ENCODE measurements around the gene ARHGAP26. TPM values are rescaled to one million over a fixed set of nuclear protein-coding genes. Genes with fewer than 3 reads are reported as not detected.

The ARHGAP26 gene
- total and polyA plus RNA-seq, 2 donors (not counting 3 experiments of a cell fraction or from before 2014, with no cell fraction given): 3.1 to 16.2 TPM

DNA sequence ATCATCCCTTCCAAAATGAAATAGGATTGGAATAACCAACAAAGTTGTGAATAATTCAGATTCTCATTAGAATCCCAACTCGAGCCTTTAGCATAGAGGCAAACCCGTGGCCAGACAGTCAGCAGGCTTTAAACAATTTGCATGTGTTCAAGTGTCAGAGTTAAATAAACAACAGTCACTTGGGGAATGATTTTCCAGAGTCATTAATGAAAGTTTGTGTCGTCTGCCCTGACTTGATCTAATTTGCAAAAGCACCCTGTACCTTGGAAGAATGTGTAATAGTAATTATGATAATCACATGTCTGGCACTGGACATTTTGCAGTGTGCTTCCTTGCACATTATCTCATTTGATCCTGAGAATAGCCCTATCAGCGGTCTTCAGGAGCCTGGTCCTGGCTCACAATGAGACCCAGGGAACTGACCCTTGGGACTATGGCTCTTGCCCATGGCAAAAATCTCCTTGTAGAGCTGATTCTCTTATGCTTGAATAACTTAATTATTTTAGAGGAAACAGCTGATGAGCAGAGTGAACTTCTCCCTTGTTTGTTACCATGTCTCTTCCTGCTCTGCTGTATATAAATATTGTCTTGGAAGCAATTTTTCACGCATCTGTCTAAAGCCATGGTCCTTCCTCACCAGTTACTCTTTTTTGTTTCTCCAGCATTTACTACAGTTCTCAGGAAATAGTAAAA is 360.6 kb downstream of the ARHGAP26 start:
- Histone ChIP-seq H3K27me3 (ENCODE audit: control insufficient read depth in 2 of 2, insufficient read depth in 2 of 2, low read length in 2 of 2) (peaks cover 2 to 3% of the 10 kb centered on the region in 2 experiments), H3K27ac (ENCODE audit: insufficient read depth, low read depth, low read length) (no peak overlapping the region), H3K9me3 (replicated peaks; ENCODE audit: control insufficient read depth, insufficient read depth, low read length) (no peaks in the 10 kb centered on the region), H4K20me1 (replicated peaks; ENCODE audit: control insufficient read depth, extremely low read depth, insufficient read depth, low read length) (no peaks in the 10 kb centered on the region), H3K4me1 (ENCODE audit: control insufficient read depth, extremely low read depth, insufficient read depth, low read length) (peaks cover 14% of the 10 kb centered on the region), H3K9me1 (replicated peaks; ENCODE audit: control insufficient read depth, extremely low read depth, insufficient read depth, low read length) (no peaks in the 10 kb centered on the region), H3K9ac (replicated peaks; ENCODE audit: extremely low read depth, insufficient read depth, low read length) (no peak overlapping the region), H3K4me3 (replicated peaks in 1 of 3; ENCODE audit: insufficient read depth in 1 of 3, low read depth in 1 of 3, low read length in 3 of 3) (no peak overlapping the region), H3K36me3 (ENCODE audit: control insufficient read depth in 2 of 2, extremely low read depth in 1 of 2, insufficient read depth in 2 of 2, low read length in 2 of 2) (no peaks in the 10 kb centered on the region), H3K4me2 (ENCODE audit: insufficient read depth, low read length) (no peak overlapping the region), H3K79me2 (ENCODE audit: control insufficient read depth, insufficient read depth, low read length) (no peaks in the 10 kb centered on the region), H2AFZ (ENCODE audit: low read depth, low read length) (no peak overlapping the region)
- dilution Hi-C loops (cut with MboI; ENCODE audit: extremely low pct_ligation_motif_present, low sequenced_read_pairs) (no loop called here), intact Hi-C loops (cut with micrococcal nuclease) (no loop called here)
- ChIA-PET CTCF (interaction anchor here (0.9 to 1.5 kb wide), 4 partner anchors 9 to 273 kb away, joined by 3 read pairs; partner anchors contain the start of gene NR3C1), POLR2A (no interaction called here)
- no peak for DNase-seq (ENCODE audit: low read depth, low spot score)
- no TSS peak for BruUV-seq (replicated peaks)
- no peak for FAIRE-seq
- TF ChIP-seq EZH2 (IDR thresholded peaks at IDR 0.05; ENCODE audit: borderline replicate concordance, low read depth, low read length, severe bottlenecking) (no peak), GATA2 (IDR thresholded peaks at IDR 0.05; ENCODE audit: insufficient read depth, insufficient read length, low read depth, low read length) (no peak), FOS (IDR thresholded peaks at IDR 0.05; ENCODE audit: borderline replicate concordance, insufficient read depth, low read length) (no peak), MYC (IDR thresholded peaks at IDR 0.05; ENCODE audit: low read depth, low read length) (no peak), POLR2A (IDR thresholded peaks at IDR 0.05; ENCODE audit: low read depth, low read length) (no peak), JUN (IDR thresholded peaks at IDR 0.05; ENCODE audit: borderline replicate concordance, insufficient read depth, insufficient read length, low read depth) (no peak), POLR2AphosphoS5 (IDR thresholded peaks at IDR 0.05; ENCODE audit: insufficient read depth, low read depth, low read length) (no peak)
- TF ChIP-seq, protein P1, sequence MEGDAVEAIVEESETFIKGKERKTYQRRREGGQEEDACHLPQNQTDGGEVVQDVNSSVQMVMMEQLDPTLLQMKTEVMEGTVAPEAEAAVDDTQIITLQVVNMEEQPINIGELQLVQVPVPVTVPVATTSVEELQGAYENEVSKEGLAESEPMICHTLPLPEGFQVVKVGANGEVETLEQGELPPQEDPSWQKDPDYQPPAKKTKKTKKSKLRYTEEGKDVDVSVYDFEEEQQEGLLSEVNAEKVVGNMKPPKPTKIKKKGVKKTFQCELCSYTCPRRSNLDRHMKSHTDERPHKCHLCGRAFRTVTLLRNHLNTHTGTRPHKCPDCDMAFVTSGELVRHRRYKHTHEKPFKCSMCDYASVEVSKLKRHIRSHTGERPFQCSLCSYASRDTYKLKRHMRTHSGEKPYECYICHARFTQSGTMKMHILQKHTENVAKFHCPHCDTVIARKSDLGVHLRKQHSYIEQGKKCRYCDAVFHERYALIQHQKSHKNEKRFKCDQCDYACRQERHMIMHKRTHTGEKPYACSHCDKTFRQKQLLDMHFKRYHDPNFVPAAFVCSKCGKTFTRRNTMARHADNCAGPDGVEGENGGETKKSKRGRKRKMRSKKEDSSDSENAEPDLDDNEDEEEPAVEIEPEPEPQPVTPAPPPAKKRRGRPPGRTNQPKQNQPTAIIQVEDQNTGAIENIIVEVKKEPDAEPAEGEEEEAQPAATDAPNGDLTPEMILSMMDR (IDR thresholded peaks at IDR 0.05; ENCODE audit: extremely low read depth in 1 of 2, insufficient read depth in 1 of 2, low read depth in 1 of 2, low read length in 2 of 2): no peak
- TF ChIP-seq, protein P2, sequence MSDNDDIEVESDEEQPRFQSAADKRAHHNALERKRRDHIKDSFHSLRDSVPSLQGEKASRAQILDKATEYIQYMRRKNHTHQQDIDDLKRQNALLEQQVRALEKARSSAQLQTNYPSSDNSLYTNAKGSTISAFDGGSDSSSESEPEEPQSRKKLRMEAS (IDR thresholded peaks at IDR 0.05; ENCODE audit: insufficient read depth, insufficient read length): no peak
